Measurements from ENCODE around the gene SERTAD2.

DNA sequence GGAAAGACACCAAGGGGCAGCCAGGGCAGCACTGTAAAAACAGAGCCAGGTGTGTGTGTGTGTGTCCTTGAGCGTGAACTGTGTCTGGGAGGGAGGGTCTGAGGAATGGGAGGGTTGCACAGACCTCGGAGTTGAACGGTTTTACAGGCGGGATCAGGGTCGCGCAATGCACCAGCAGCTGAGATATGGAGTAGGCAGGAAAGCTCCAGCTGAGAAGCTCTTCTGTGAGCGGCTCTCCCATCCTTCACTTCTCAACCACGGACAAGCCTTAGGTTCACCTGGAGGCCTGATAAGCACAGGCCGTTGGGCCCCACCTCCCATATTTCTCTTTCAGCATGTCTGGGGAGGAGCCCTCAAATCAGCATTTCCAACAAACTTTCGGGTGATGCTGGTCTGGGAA is 12.1 kb downstream of the SERTAD2 start:
- TF ChIP-seq, protein P1, sequence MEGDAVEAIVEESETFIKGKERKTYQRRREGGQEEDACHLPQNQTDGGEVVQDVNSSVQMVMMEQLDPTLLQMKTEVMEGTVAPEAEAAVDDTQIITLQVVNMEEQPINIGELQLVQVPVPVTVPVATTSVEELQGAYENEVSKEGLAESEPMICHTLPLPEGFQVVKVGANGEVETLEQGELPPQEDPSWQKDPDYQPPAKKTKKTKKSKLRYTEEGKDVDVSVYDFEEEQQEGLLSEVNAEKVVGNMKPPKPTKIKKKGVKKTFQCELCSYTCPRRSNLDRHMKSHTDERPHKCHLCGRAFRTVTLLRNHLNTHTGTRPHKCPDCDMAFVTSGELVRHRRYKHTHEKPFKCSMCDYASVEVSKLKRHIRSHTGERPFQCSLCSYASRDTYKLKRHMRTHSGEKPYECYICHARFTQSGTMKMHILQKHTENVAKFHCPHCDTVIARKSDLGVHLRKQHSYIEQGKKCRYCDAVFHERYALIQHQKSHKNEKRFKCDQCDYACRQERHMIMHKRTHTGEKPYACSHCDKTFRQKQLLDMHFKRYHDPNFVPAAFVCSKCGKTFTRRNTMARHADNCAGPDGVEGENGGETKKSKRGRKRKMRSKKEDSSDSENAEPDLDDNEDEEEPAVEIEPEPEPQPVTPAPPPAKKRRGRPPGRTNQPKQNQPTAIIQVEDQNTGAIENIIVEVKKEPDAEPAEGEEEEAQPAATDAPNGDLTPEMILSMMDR (IDR thresholded peaks at IDR 0.05): no peak
- no peak for TF ChIP-seq POLR2A (IDR thresholded peaks at IDR 0.05)
